SH-SY5Y (cell line): ENCODE data around the gene CCNL2.

Source experiments
- GATA2 ChIP-seq: IDR thresholded peaks from 2 replicates; pipeline ENCODE4 v1.6.1; 2011; ENCODE audit warnings: mild to moderate bottlenecking, low read depth, low read length
- GATA3 ChIP-seq: IDR thresholded peaks from 2 replicates; pipeline ENCODE4 v1.6.1; 2011; ENCODE audit warnings: low read depth, mild to moderate bottlenecking, low read length, moderate library complexity

Gene CCNL2

GRCh38 chr1:1435106-1435903 is 36.2 kb upstream of the CCNL2 start, which contains the start of gene VWA1:
TSS of gene VWA1 (plus strand) at chr1:1435690. CDS start at chr1:1435749, 59 bp downstream.
- TF ChIP-seq GATA2 (no peak), GATA3 (no peak)

- TF ChIP-seq GATA3 (no peak), GATA2 (no peak)
These were observed 35.6 kb upstream of the CCNL2 start for GRCh38 chr1:1434824-1435105.

- no peak for TF ChIP-seq GATA3
- TF ChIP-seq GATA2 = no peak
These were observed 35.1 kb upstream of the CCNL2 start for GRCh38 chr1:1434131-1434823.

GRCh38 chr1:1433804-1434130 is 34.6 kb upstream of the CCNL2 start:
- TF ChIP-seq GATA2 (no peak), GATA3 (no peak)

GRCh38 chr1:1432951-1433803 is 34.0 kb upstream of the CCNL2 start:
- no peak for TF ChIP-seq GATA3
- no peak for TF ChIP-seq GATA2

- TF ChIP-seq GATA3 = no peak
- no peak for TF ChIP-seq GATA2
These were observed 33.3 kb upstream of the CCNL2 start for GRCh38 chr1:1432274-1432950.

GRCh38 chr1:1431845-1432273 is 32.7 kb upstream of the CCNL2 start:
- TF ChIP-seq GATA3 (no peak), GATA2 (no peak)

GRCh38 chr1:1430992-1431844 is 32.1 kb upstream of the CCNL2 start:
- TF ChIP-seq GATA3 = no peak
- no peak for TF ChIP-seq GATA2

GRCh38 chr1:1430114-1430982 is 31.2 kb upstream of the CCNL2 start:
- TF ChIP-seq GATA3 (no peak), GATA2 (no peak)

- no peak for TF ChIP-seq GATA2
- no peak for TF ChIP-seq GATA3
These were observed 30.5 kb upstream of the CCNL2 start for GRCh38 chr1:1429671-1430073.

GRCh38 chr1:1428174-1428573 is 29.0 kb upstream of the CCNL2 start:
- TF ChIP-seq GATA2 = no peak
- no peak for TF ChIP-seq GATA3

GRCh38 chr1:1427820-1428148 is 28.6 kb upstream of the CCNL2 start:
- TF ChIP-seq GATA3 (no peak), GATA2 (no peak)
